H9 (cell line): ENCODE data around the gene TECTA. TPM values are rescaled to one million over a fixed set of nuclear protein-coding genes. Genes with fewer than 3 reads are reported as not detected.

Source experiments
- DNase-seq: peaks from one replicate; pipeline ENCODE4 v3.0.0-alpha.2; 2017
- H2AFZ ChIP-seq: one replicate; pipeline ENCODE4 v1.6.1; 2013; ENCODE audit warnings: mild to moderate bottlenecking, low read length, control low read depth, moderate library complexity
- H2AK5ac ChIP-seq: 2 replicates; pipeline ENCODE4 v1.6.1; 2013; ENCODE audit warnings: low read length, control low read depth, mixed read lengths; ENCODE audit not compliant: insufficient read length
- H2BK120ac ChIP-seq: one replicate; pipeline ENCODE4 v1.6.1; 2013; ENCODE audit warnings: low read depth, mild to moderate bottlenecking, low read length, control low read depth, inconsistent platforms; ENCODE audit not compliant: poor library complexity, severe bottlenecking
- H2BK12ac ChIP-seq: 2 replicates; pipeline ENCODE4 v1.6.1; 2013; ENCODE audit warnings: low read length, control low read depth, mixed read lengths, low read depth; ENCODE audit not compliant: insufficient read length
- H2BK15ac ChIP-seq: 2 replicates; pipeline ENCODE4 v1.6.1; 2013; ENCODE audit warnings: low read depth, low read length, control low read depth
- H2BK20ac ChIP-seq: one replicate; pipeline ENCODE4 v1.6.1; 2013; ENCODE audit warnings: low read depth, mild to moderate bottlenecking, low read length, control low read depth, inconsistent platforms; ENCODE audit not compliant: poor library complexity, severe bottlenecking
- H2BK5ac ChIP-seq: 2 replicates; pipeline ENCODE4 v1.6.1; 2013; ENCODE audit warnings: low read length, control low read depth, mixed read lengths; ENCODE audit not compliant: insufficient read length
- H3K14ac ChIP-seq: 2 replicates; pipeline ENCODE4 v1.6.1; 2013; ENCODE audit warnings: low read length, control low read depth; ENCODE audit not compliant: insufficient read depth
- H3K18ac ChIP-seq: 2 replicates; pipeline ENCODE4 v1.6.1; 2013; ENCODE audit warnings: low read depth, mild to moderate bottlenecking, mixed read lengths, low read length, control low read depth; ENCODE audit not compliant: insufficient read length
- H3K23ac ChIP-seq: 2 replicates; pipeline ENCODE4 v1.6.1; 2013; ENCODE audit warnings: low read length, control low read depth, mixed read lengths, low read depth; ENCODE audit not compliant: insufficient read length
- H3K23me2 ChIP-seq: 2 replicates; pipeline ENCODE4 v1.6.1; 2013; ENCODE audit warnings: low read depth, mild to moderate bottlenecking, mixed read lengths, low read length, control low read depth; ENCODE audit not compliant: insufficient read length, poor library complexity, severe bottlenecking
- H3K27ac ChIP-seq: 2 replicates; pipeline ENCODE4 v1.5.1; 2013; ENCODE audit warnings: low read length, control low read depth, mixed read lengths, low read depth; ENCODE audit not compliant: insufficient read length
- H3K27me3 ChIP-seq: 2 replicates; pipeline ENCODE4 v1.6.1; 2013; ENCODE audit warnings: low read length, control low read depth, inconsistent platforms; ENCODE audit not compliant: insufficient read depth
- H3K4ac ChIP-seq: 2 replicates; pipeline ENCODE4 v1.6.1; 2013; ENCODE audit warnings: low read depth, mild to moderate bottlenecking, control low read depth, inconsistent platforms, low read length, moderate library complexity
- H3K4me1 ChIP-seq: 2 replicates; pipeline ENCODE4 v1.6.1; 2013; ENCODE audit warnings: low read length, control low read depth, inconsistent platforms; ENCODE audit not compliant: insufficient read depth
- H3K4me2 ChIP-seq: 2 replicates; pipeline ENCODE4 v1.6.1; 2013; ENCODE audit warnings: low read length, control low read depth, mixed read lengths; ENCODE audit not compliant: insufficient read length, insufficient read depth
- H3K56ac ChIP-seq: 2 replicates; pipeline ENCODE4 v1.6.1; 2013; ENCODE audit warnings: low read depth, mild to moderate bottlenecking, mixed read lengths, low read length, control low read depth; ENCODE audit not compliant: insufficient read length
- H3K79me1 ChIP-seq: 2 replicates; pipeline ENCODE4 v1.6.1; 2013; ENCODE audit warnings: low read depth, mild to moderate bottlenecking, moderate library complexity, low read length, control low read depth, inconsistent platforms; ENCODE audit not compliant: insufficient read depth, poor library complexity, severe bottlenecking
- H3K79me2 ChIP-seq: 2 replicates; pipeline ENCODE4 v1.6.1; 2013; ENCODE audit warnings: low read length, control low read depth, inconsistent platforms; ENCODE audit not compliant: insufficient read depth
- H3K9ac ChIP-seq: 2 replicates; pipeline ENCODE4 v1.6.1; 2013; ENCODE audit warnings: low read length, control low read depth, mixed read lengths; ENCODE audit not compliant: insufficient read length; ENCODE audit errors: extremely low read depth
- H3K9me3 ChIP-seq: one replicate; pipeline ENCODE4 v1.6.1; 2013; ENCODE audit warnings: low read depth, low read length, inconsistent platforms; ENCODE audit not compliant: control insufficient read depth
- H3T11ph ChIP-seq: one replicate; pipeline ENCODE4 v1.6.1; 2013; ENCODE audit warnings: mild to moderate bottlenecking, low read length, control low read depth, inconsistent platforms
- H4K20me1 ChIP-seq: one replicate; pipeline ENCODE4 v1.6.1; 2013; ENCODE audit not compliant: control insufficient read depth, insufficient read length, insufficient read depth
- H4K5ac ChIP-seq: 2 replicates; pipeline ENCODE4 v1.6.1; 2013; ENCODE audit warnings: low read depth, mild to moderate bottlenecking, mixed read lengths, low read length, control low read depth; ENCODE audit not compliant: insufficient read length
- H4K8ac ChIP-seq: replicated peaks from 2 replicates; pipeline ENCODE4 v1.6.1; 2013; ENCODE audit warnings: low read length, control low read depth, mixed read lengths, low read depth; ENCODE audit not compliant: insufficient read length
- H4K91ac ChIP-seq: 2 replicates; pipeline ENCODE4 v1.6.1; 2013; ENCODE audit warnings: low read depth, mild to moderate bottlenecking, moderate library complexity, mixed read lengths, low read length, control low read depth; ENCODE audit not compliant: insufficient read length
- H3K27ac Mint-ChIP-seq, 3 experiments: 2 replicates in 2 of 3; 3 replicates in 1 of 3; pipeline ENCODE4 v1.8.0; 2020 to 2021; ENCODE audit warnings: mixed read lengths in 3 of 3, mild to moderate bottlenecking in 1 of 3, moderate library complexity in 1 of 3
- H3K27me3 Mint-ChIP-seq: 2 replicates; pipeline ENCODE4 v1.8.0; 2021; ENCODE audit warnings: low read depth, mild to moderate bottlenecking, moderate library complexity, mixed read lengths
- H3K36me3 Mint-ChIP-seq, 3 experiments: 2 replicates in 2 of 3; 3 replicates in 1 of 3; pipeline ENCODE4 v1.8.0; 2020 to 2021; ENCODE audit warnings: low read depth in 3 of 3, mixed read lengths in 3 of 3; ENCODE audit not compliant: insufficient read depth in 1 of 3
- H3K4me1 Mint-ChIP-seq, 2 experiments: 2 replicates each; pipeline ENCODE4 v1.8.0; 2020; ENCODE audit warnings: mixed read lengths in 2 of 2
- H3K4me3 Mint-ChIP-seq, 2 experiments: 2 replicates in 1 of 2; 3 replicates in 1 of 2; pipeline ENCODE4 v1.8.0; 2020 to 2021; ENCODE audit warnings: mild to moderate bottlenecking in 2 of 2, mixed read lengths in 2 of 2, moderate library complexity in 1 of 2
- H3K9me3 Mint-ChIP-seq, 2 experiments: 2 replicates in 1 of 2; 3 replicates in 1 of 2; pipeline ENCODE4 v1.8.0; 2020; ENCODE audit warnings: mild to moderate bottlenecking in 2 of 2, mixed read lengths in 2 of 2, moderate library complexity in 1 of 2
- WGBS: extraction: QIAGEN DNeasy Blood & Tissue Kit; methylation state at CpG from one replicate; pipeline ENCODE4 v1.1.7; 2013; ENCODE audit warnings: missing lambda C conversion rate, low lambda C conversion rate, mixed read lengths; ENCODE audit not compliant: insufficient read length; ENCODE audit errors: extremely low coverage; 5-methylcytosine and 5-hydroxymethylcytosine counted together
- total RNA-seq: library from RNA; stranded (reverse); gene quantifications from 2 replicates; pipeline ENCODE4 v1.2.1, GENCODE V29; 2021
- TF ChIP-seq, protein P1 (sequence below): fragments of 200-600 bp; sonication (generic); conservative IDR thresholded peaks from 3 replicates; pipeline ENCODE4 v1.8.0; 2021; ENCODE audit warnings: antibody characterized with exemption, mild to moderate bottlenecking

The TECTA gene
- total RNA-seq, 1 experiment from 2014 or later: 0.66 TPM

- TF ChIP-seq, protein P1, sequence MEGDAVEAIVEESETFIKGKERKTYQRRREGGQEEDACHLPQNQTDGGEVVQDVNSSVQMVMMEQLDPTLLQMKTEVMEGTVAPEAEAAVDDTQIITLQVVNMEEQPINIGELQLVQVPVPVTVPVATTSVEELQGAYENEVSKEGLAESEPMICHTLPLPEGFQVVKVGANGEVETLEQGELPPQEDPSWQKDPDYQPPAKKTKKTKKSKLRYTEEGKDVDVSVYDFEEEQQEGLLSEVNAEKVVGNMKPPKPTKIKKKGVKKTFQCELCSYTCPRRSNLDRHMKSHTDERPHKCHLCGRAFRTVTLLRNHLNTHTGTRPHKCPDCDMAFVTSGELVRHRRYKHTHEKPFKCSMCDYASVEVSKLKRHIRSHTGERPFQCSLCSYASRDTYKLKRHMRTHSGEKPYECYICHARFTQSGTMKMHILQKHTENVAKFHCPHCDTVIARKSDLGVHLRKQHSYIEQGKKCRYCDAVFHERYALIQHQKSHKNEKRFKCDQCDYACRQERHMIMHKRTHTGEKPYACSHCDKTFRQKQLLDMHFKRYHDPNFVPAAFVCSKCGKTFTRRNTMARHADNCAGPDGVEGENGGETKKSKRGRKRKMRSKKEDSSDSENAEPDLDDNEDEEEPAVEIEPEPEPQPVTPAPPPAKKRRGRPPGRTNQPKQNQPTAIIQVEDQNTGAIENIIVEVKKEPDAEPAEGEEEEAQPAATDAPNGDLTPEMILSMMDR: no peak
- no peak overlapping the region for H3K27ac Mint-ChIP-seq
- H3K4me2 ChIP-seq: no peak overlapping the region
These were observed 105.8 kb downstream of the TECTA start for GRCh38 chr11:121206810-121207209.

More at GRCh38 chr11:121206810-121207209, 105.8 kb downstream of the TECTA start:
- Histone ChIP-seq H3K79me1 (no peaks in the 10 kb centered on the region), H3K56ac (no peak overlapping the region), H3K18ac (no peak overlapping the region), H3K4me1 (no peaks in the 10 kb centered on the region), H3K27ac (no peak overlapping the region), H3K9me3 (no peaks in the 10 kb centered on the region), H2BK5ac (no peak overlapping the region), H3K9ac (no peak overlapping the region), H4K91ac (no peak overlapping the region), H4K20me1 (no peaks in the 10 kb centered on the region), H2BK15ac (no peak overlapping the region), H3K23ac (no peak overlapping the region), H3K23me2 (no peaks in the 10 kb centered on the region), H3T11ph (no peak overlapping the region), H3K14ac (no peak overlapping the region), H2AFZ (no peak overlapping the region), H2BK20ac (no peak overlapping the region), H2AK5ac (no peak overlapping the region), H2BK120ac (no peak overlapping the region), H3K4ac (no peak overlapping the region), H2BK12ac (no peak overlapping the region), H3K79me2 (no peaks in the 10 kb centered on the region), H3K27me3 (no peaks in the 10 kb centered on the region), H4K8ac (no peak overlapping the region), H4K5ac (no peak overlapping the region)
- no peaks in the 10 kb centered on the region for H3K27me3 Mint-ChIP-seq
- DNase-seq: no peak
- H3K4me1 Mint-ChIP-seq: no peaks in the 10 kb centered on the region
- H3K4me3 Mint-ChIP-seq: no peak overlapping the region
- WGBS: no CpG with 5 or more reads among the region's 2 CpGs
- H3K36me3 Mint-ChIP-seq: no peaks in the 10 kb centered on the region
- no peaks in the 10 kb centered on the region for H3K9me3 Mint-ChIP-seq
